NB4 (cell line): Measurements from ENCODE around the gene KIAA1671.

Experiments used
- POLR2A ChIP-seq: IDR thresholded peaks from 2 replicates; pipeline ENCODE4 v1.6.1; 2011; ENCODE audit warnings: mild to moderate bottlenecking; ENCODE audit not compliant: insufficient read length; ENCODE audit errors: extremely low read depth
- TF ChIP-seq, protein P1 (sequence below): IDR thresholded peaks from 2 replicates; pipeline ENCODE4 v1.6.1; 2011; ENCODE audit warnings: low read depth, low read length

DNA sequence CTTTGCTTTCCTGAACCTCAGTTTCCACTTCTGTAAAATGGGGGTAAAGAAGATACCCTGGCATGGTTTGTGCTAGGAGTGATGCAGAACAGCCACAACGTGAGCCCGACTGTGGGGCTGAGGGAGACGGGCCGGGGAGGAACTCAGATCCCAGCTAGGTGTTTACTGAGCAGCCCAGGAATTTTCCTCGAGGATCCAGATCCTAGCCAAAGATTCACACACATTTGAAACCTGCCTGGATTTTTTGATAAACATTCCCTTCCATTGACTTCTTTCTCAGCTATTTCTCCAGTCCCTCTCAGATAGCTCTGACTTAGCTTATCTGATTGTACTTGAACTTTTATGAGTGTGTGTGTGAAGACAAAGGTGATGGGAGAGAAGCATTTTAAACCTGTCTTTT, 98.0 kb downstream of the KIAA1671 start:
- TF ChIP-seq POLR2A: no peak
- TF ChIP-seq, protein P1, sequence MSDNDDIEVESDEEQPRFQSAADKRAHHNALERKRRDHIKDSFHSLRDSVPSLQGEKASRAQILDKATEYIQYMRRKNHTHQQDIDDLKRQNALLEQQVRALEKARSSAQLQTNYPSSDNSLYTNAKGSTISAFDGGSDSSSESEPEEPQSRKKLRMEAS: no peak
